ENCODE measurements around the gene LRRC59.

The LRRC59 gene

GRCh38 chr17:50373705-50374104 is 23.6 kb downstream of the LRRC59 start:
- H3K27me3 ChIP-seq (ENCODE audit: control insufficient read depth in 2 of 2, insufficient read depth in 2 of 2, low read length in 2 of 2) = no peaks in the 10 kb centered on the region
- no peak overlapping the region for H3K27ac ChIP-seq (ENCODE audit: low read depth in 2 of 2, low read length in 2 of 2)
- H3K9ac ChIP-seq (ENCODE audit: low read depth in 1 of 2, low read length in 2 of 2) = peak overlapping the region in 1 of 2 donors; percentile 6
- H3K4me1 ChIP-seq (ENCODE audit: control insufficient read depth in 2 of 2, insufficient read depth in 2 of 2, low read length in 2 of 2) = peaks cover 16 to 23% of the 10 kb centered on the region in 2 donors
- no peaks in the 10 kb centered on the region for H3K9me3 ChIP-seq (ENCODE audit: control insufficient read depth in 2 of 2, low read length in 2 of 2)
- H3K4me3 ChIP-seq (ENCODE audit: low read length in 2 of 2) = peak overlapping the region in 1 of 2 donors; percentile 100
- H3K36me3 ChIP-seq (ENCODE audit: control insufficient read depth in 2 of 2, insufficient read depth in 2 of 2, low read length in 2 of 2) = peaks cover 16 to 21% of the 10 kb centered on the region in 2 donors

- Histone ChIP-seq H3K9me3 (ENCODE audit: control insufficient read depth in 2 of 2, low read length in 2 of 2) (no peaks in the 10 kb centered on the region), H3K9ac (ENCODE audit: low read depth in 1 of 2, low read length in 2 of 2) (peak within 1 kb of the TSS; percentile 90 to 100), H3K27ac (ENCODE audit: low read depth in 2 of 2, low read length in 2 of 2) (peak within 1 kb of the TSS; percentile 95 to 99), H3K4me3 (ENCODE audit: low read length in 2 of 2) (peak within 1 kb of the TSS; percentile 93 to 100), H3K36me3 (ENCODE audit: control insufficient read depth in 2 of 2, insufficient read depth in 2 of 2, low read length in 2 of 2) (peaks cover 22 to 28% of the 10 kb centered on the region in 2 donors), H3K4me1 (ENCODE audit: control insufficient read depth in 2 of 2, insufficient read depth in 2 of 2, low read length in 2 of 2) (peaks cover 19 to 23% of the 10 kb centered on the region in 2 donors), H3K27me3 (ENCODE audit: control insufficient read depth in 2 of 2, insufficient read depth in 2 of 2, low read length in 2 of 2) (no peaks in the 10 kb centered on the region)
These were observed 24.4 kb downstream of the LRRC59 start, which contains the start of the genes EME1 and MRPL27 for GRCh38 chr17:50372758-50373556. TSS of gene EME1 (plus strand) at chr17:50373229. CDS start at chr17:50375209, 1,980 bp downstream. TSS of gene MRPL27 (minus strand) at chr17:50373184. CDS start at chr17:50373170, 14 bp downstream.

- Histone ChIP-seq H3K4me3 (ENCODE audit: low read length in 2 of 2) (peak overlapping the region; percentile 93 to 100), H3K27ac (ENCODE audit: low read depth in 2 of 2, low read length in 2 of 2) (peak overlapping the region; percentile 95 to 99), H3K9me3 (ENCODE audit: control insufficient read depth in 2 of 2, low read length in 2 of 2) (no peaks in the 10 kb centered on the region), H3K27me3 (ENCODE audit: control insufficient read depth in 2 of 2, insufficient read depth in 2 of 2, low read length in 2 of 2) (no peaks in the 10 kb centered on the region), H3K9ac (ENCODE audit: low read depth in 1 of 2, low read length in 2 of 2) (peak overlapping the region; percentile 90 to 100), H3K36me3 (ENCODE audit: control insufficient read depth in 2 of 2, insufficient read depth in 2 of 2, low read length in 2 of 2) (peaks cover 29 to 35% of the 10 kb centered on the region in 2 donors), H3K4me1 (ENCODE audit: control insufficient read depth in 2 of 2, insufficient read depth in 2 of 2, low read length in 2 of 2) (peaks cover 19 to 23% of the 10 kb centered on the region in 2 donors)
These were observed 25.0 kb downstream of the LRRC59 start for GRCh38 chr17:50372222-50372757.

GRCh38 chr17:50371526-50371925 is 25.8 kb downstream of the LRRC59 start:
- H3K36me3 ChIP-seq (ENCODE audit: control insufficient read depth in 2 of 2, insufficient read depth in 2 of 2, low read length in 2 of 2) = peaks cover 36 to 42% of the 10 kb centered on the region in 2 donors
- peak overlapping the region in 1 of 2 donors; percentile 100 for H3K4me3 ChIP-seq (ENCODE audit: low read length in 2 of 2)
- no peaks in the 10 kb centered on the region for H3K27me3 ChIP-seq (ENCODE audit: control insufficient read depth in 2 of 2, insufficient read depth in 2 of 2, low read length in 2 of 2)
- peaks cover 19 to 22% of the 10 kb centered on the region in 2 donors for H3K4me1 ChIP-seq (ENCODE audit: control insufficient read depth in 2 of 2, insufficient read depth in 2 of 2, low read length in 2 of 2)
- peak overlapping the region in 1 of 2 donors; percentile 90 for H3K9ac ChIP-seq (ENCODE audit: low read depth in 1 of 2, low read length in 2 of 2)
- H3K9me3 ChIP-seq (ENCODE audit: control insufficient read depth in 2 of 2, low read length in 2 of 2) = no peaks in the 10 kb centered on the region
- H3K27ac ChIP-seq (ENCODE audit: low read depth in 2 of 2, low read length in 2 of 2) = no peak overlapping the region

GRCh38 chr17:50370052-50370451 is 27.3 kb downstream of the LRRC59 start:
- Histone ChIP-seq H3K27ac (ENCODE audit: low read depth in 2 of 2, low read length in 2 of 2) (no peak overlapping the region), H3K36me3 (ENCODE audit: control insufficient read depth in 2 of 2, insufficient read depth in 2 of 2, low read length in 2 of 2) (peaks cover 47 to 53% of the 10 kb centered on the region in 2 donors)

GRCh38 chr17:50367401-50367800 is 29.9 kb downstream of the LRRC59 start:
- no peak overlapping the region for H3K27ac ChIP-seq (ENCODE audit: low read depth in 2 of 2, low read length in 2 of 2)
- no peak overlapping the region for H3K9ac ChIP-seq (ENCODE audit: low read depth in 1 of 2, low read length in 2 of 2)
- H3K36me3 ChIP-seq (ENCODE audit: control insufficient read depth in 2 of 2, insufficient read depth in 2 of 2, low read length in 2 of 2) = peaks cover 47 to 55% of the 10 kb centered on the region in 2 donors
- no peaks in the 10 kb centered on the region for H3K27me3 ChIP-seq (ENCODE audit: control insufficient read depth in 2 of 2, insufficient read depth in 2 of 2, low read length in 2 of 2)
- H3K4me1 ChIP-seq (ENCODE audit: control insufficient read depth in 2 of 2, insufficient read depth in 2 of 2, low read length in 2 of 2) = peaks cover 8 to 16% of the 10 kb centered on the region in 2 donors
- H3K9me3 ChIP-seq (ENCODE audit: control insufficient read depth in 2 of 2, low read length in 2 of 2) = no peaks in the 10 kb centered on the region
- no peak overlapping the region for H3K4me3 ChIP-seq (ENCODE audit: low read length in 2 of 2)

More at GRCh38 chr17:50370052-50370451, 27.3 kb downstream of the LRRC59 start:
- no peak overlapping the region for H3K4me3 ChIP-seq (ENCODE audit: low read length in 2 of 2)
- H3K9ac ChIP-seq (ENCODE audit: low read depth in 1 of 2, low read length in 2 of 2) = no peak overlapping the region
- H3K4me1 ChIP-seq (ENCODE audit: control insufficient read depth in 2 of 2, insufficient read depth in 2 of 2, low read length in 2 of 2) = peaks cover 15 to 19% of the 10 kb centered on the region in 2 donors
- no peaks in the 10 kb centered on the region for H3K27me3 ChIP-seq (ENCODE audit: control insufficient read depth in 2 of 2, insufficient read depth in 2 of 2, low read length in 2 of 2)
- no peaks in the 10 kb centered on the region for H3K9me3 ChIP-seq (ENCODE audit: control insufficient read depth in 2 of 2, low read length in 2 of 2)

- Histone ChIP-seq H3K9me3 (ENCODE audit: control insufficient read depth in 2 of 2, low read length in 2 of 2) (no peaks in the 10 kb centered on the region), H3K4me1 (ENCODE audit: control insufficient read depth in 2 of 2, insufficient read depth in 2 of 2, low read length in 2 of 2) (peaks cover 0 to 6% of the 10 kb centered on the region in 2 donors), H3K36me3 (ENCODE audit: control insufficient read depth in 2 of 2, insufficient read depth in 2 of 2, low read length in 2 of 2) (peaks cover 47 to 57% of the 10 kb centered on the region in 2 donors), H3K4me3 (ENCODE audit: low read length in 2 of 2) (no peak overlapping the region), H3K27me3 (ENCODE audit: control insufficient read depth in 2 of 2, insufficient read depth in 2 of 2, low read length in 2 of 2) (no peaks in the 10 kb centered on the region), H3K9ac (ENCODE audit: low read depth in 1 of 2, low read length in 2 of 2) (no peak overlapping the region), H3K27ac (ENCODE audit: low read depth in 2 of 2, low read length in 2 of 2) (no peak overlapping the region)
These were observed 31.5 kb downstream of the LRRC59 start for GRCh38 chr17:50365649-50366393.

GRCh38 chr17:50365165-50365564 is 32.2 kb downstream of the LRRC59 start:
- no peak overlapping the region for H3K4me3 ChIP-seq (ENCODE audit: low read length in 2 of 2)
- H3K36me3 ChIP-seq (ENCODE audit: control insufficient read depth in 2 of 2, insufficient read depth in 2 of 2, low read length in 2 of 2) = peaks cover 43 to 52% of the 10 kb centered on the region in 2 donors
- no peak overlapping the region for H3K27ac ChIP-seq (ENCODE audit: low read depth in 2 of 2, low read length in 2 of 2)
- no peak overlapping the region for H3K9ac ChIP-seq (ENCODE audit: low read depth in 1 of 2, low read length in 2 of 2)
- H3K9me3 ChIP-seq (ENCODE audit: control insufficient read depth in 2 of 2, low read length in 2 of 2) = no peaks in the 10 kb centered on the region
- peaks cover 0 to 6% of the 10 kb centered on the region in 2 donors for H3K4me1 ChIP-seq (ENCODE audit: control insufficient read depth in 2 of 2, insufficient read depth in 2 of 2, low read length in 2 of 2)
- H3K27me3 ChIP-seq (ENCODE audit: control insufficient read depth in 2 of 2, insufficient read depth in 2 of 2, low read length in 2 of 2) = no peaks in the 10 kb centered on the region

- no peak overlapping the region for H3K9ac ChIP-seq (ENCODE audit: low read depth in 1 of 2, low read length in 2 of 2)
- no peak overlapping the region for H3K27ac ChIP-seq (ENCODE audit: low read depth in 2 of 2, low read length in 2 of 2)
- no peak overlapping the region for H3K4me3 ChIP-seq (ENCODE audit: low read length in 2 of 2)
- peaks cover 38 to 50% of the 10 kb centered on the region in 2 donors for H3K36me3 ChIP-seq (ENCODE audit: control insufficient read depth in 2 of 2, insufficient read depth in 2 of 2, low read length in 2 of 2)
- H3K9me3 ChIP-seq (ENCODE audit: control insufficient read depth in 2 of 2, low read length in 2 of 2) = no peaks in the 10 kb centered on the region
- no peaks in the 10 kb centered on the region for H3K27me3 ChIP-seq (ENCODE audit: control insufficient read depth in 2 of 2, insufficient read depth in 2 of 2, low read length in 2 of 2)
- peaks cover 0 to 6% of the 10 kb centered on the region in 2 donors for H3K4me1 ChIP-seq (ENCODE audit: control insufficient read depth in 2 of 2, insufficient read depth in 2 of 2, low read length in 2 of 2)
These were observed 32.6 kb downstream of the LRRC59 start for GRCh38 chr17:50364715-50365114.

Measured in mucosa of rectum (tissue), 2 donors.